HEK293 (cell line): ENCODE results near the gene M6PR.

Source experiments
- GFI1B ChIP-seq: fragments of 450-650 bp; formaldehyde crosslinking; IDR thresholded peaks from 2 replicates; pipeline ENCODE4 v1.5.1; 2016; ENCODE audit warnings: missing biosample characterization, missing genetic modification characterization
- HOXC10 ChIP-seq: sonication (generic); formaldehyde crosslinking; IDR thresholded peaks from 2 replicates; pipeline ENCODE4 v1.8.1; 2023; ENCODE audit warnings: mild to moderate bottlenecking, missing genetic modification reagents
- KLF16 ChIP-seq: fragments of 450-650 bp; formaldehyde crosslinking; IDR thresholded peaks from 2 replicates; pipeline ENCODE4 v1.5.1; 2017; ENCODE audit warnings: missing biosample characterization, missing genetic modification characterization
- SCRT2 ChIP-seq: fragments of 450-650 bp; formaldehyde crosslinking; IDR thresholded peaks from 2 replicates; pipeline ENCODE4 v1.5.1; 2016; ENCODE audit warnings: missing biosample characterization, missing genetic modification characterization
- TSHZ1 ChIP-seq: fragments of 450-650 bp; formaldehyde crosslinking; IDR thresholded peaks from 2 replicates; pipeline ENCODE4 v1.5.1; 2016; ENCODE audit warnings: missing biosample characterization, missing genetic modification characterization, borderline replicate concordance
- ZEB2 ChIP-seq: fragments of 450-650 bp; formaldehyde crosslinking; IDR thresholded peaks from 2 replicates; pipeline ENCODE4 v1.5.1; 2016; ENCODE audit warnings: missing biosample characterization, missing genetic modification characterization
- ZFP3 ChIP-seq: fragments of 450-650 bp; formaldehyde crosslinking; IDR thresholded peaks from 2 replicates; pipeline ENCODE4 v1.5.1; 2016; ENCODE audit warnings: low read depth, missing biosample characterization, missing genetic modification characterization
- ZFP41 ChIP-seq: fragments of 450-650 bp; formaldehyde crosslinking; IDR thresholded peaks from 2 replicates; pipeline ENCODE4 v1.5.1; 2016; ENCODE audit warnings: missing biosample characterization, missing genetic modification characterization, borderline replicate concordance
- ZNF112 ChIP-seq: fragments of 450-650 bp; formaldehyde crosslinking; IDR thresholded peaks from 2 replicates; pipeline ENCODE4 v1.5.0; 2017; ENCODE audit warnings: missing biosample characterization, missing genetic modification characterization
- ZNF138 ChIP-seq: fragments of 450-650 bp; formaldehyde crosslinking; IDR thresholded peaks from 2 replicates; pipeline ENCODE4 v1.5.1; 2016; ENCODE audit warnings: missing biosample characterization, missing genetic modification characterization, borderline replicate concordance
- ZNF148 ChIP-seq: fragments of 450-650 bp; formaldehyde crosslinking; IDR thresholded peaks from 2 replicates; pipeline ENCODE4 v1.5.0; 2017; ENCODE audit warnings: missing biosample characterization, missing genetic modification characterization, borderline replicate concordance
- ZNF174 ChIP-seq: fragments of 450-650 bp; formaldehyde crosslinking; IDR thresholded peaks from 2 replicates; pipeline ENCODE4 v1.5.0; 2017; ENCODE audit warnings: missing biosample characterization, mild to moderate bottlenecking, missing genetic modification characterization
- ZNF2 ChIP-seq: fragments of 450-650 bp; formaldehyde crosslinking; IDR thresholded peaks from 2 replicates; pipeline ENCODE4 v1.5.1; 2016; ENCODE audit warnings: missing biosample characterization, missing genetic modification characterization
- ZNF311 ChIP-seq: fragments of 450-650 bp; formaldehyde crosslinking; IDR thresholded peaks from 2 replicates; pipeline ENCODE4 v1.5.1; 2017; ENCODE audit warnings: missing biosample characterization, missing genetic modification characterization, borderline replicate concordance
- ZNF324 ChIP-seq: fragments of 450-650 bp; formaldehyde crosslinking; IDR thresholded peaks from 2 replicates; pipeline ENCODE4 v1.5.1; 2016; ENCODE audit warnings: missing biosample characterization, missing genetic modification characterization
- ZNF37A ChIP-seq: fragments of 450-650 bp; IDR thresholded peaks from 2 replicates; pipeline ENCODE4 v1.5.1; 2018; ENCODE audit warnings: missing biosample characterization, missing genetic modification characterization
- ZNF391 ChIP-seq: fragments of 450-650 bp; formaldehyde crosslinking; IDR thresholded peaks from 2 replicates; pipeline ENCODE4 v1.5.1; 2016; ENCODE audit warnings: low read depth, missing biosample characterization, missing genetic modification characterization, borderline replicate concordance
- ZNF404 ChIP-seq: fragments of 450-650 bp; formaldehyde crosslinking; IDR thresholded peaks from 2 replicates; pipeline ENCODE4 v1.5.1; 2017; ENCODE audit warnings: missing biosample characterization, missing genetic modification characterization
- ZNF426 ChIP-seq: fragments of 450-650 bp; formaldehyde crosslinking; IDR thresholded peaks from 2 replicates; pipeline ENCODE4 v1.5.1; 2017; ENCODE audit warnings: missing biosample characterization, missing genetic modification characterization, mild to moderate bottlenecking, inconsistent platforms, moderate library complexity
- ZNF521 ChIP-seq: fragments of 450-650 bp; formaldehyde crosslinking; IDR thresholded peaks from 2 replicates; pipeline ENCODE4 v1.5.1; 2017; ENCODE audit warnings: missing biosample characterization, mild to moderate bottlenecking, missing genetic modification characterization
- ZNF555 ChIP-seq: fragments of 450-650 bp; formaldehyde crosslinking; conservative IDR thresholded peaks from 2 replicates; pipeline ENCODE4 v1.5.1; 2017; ENCODE audit warnings: missing biosample characterization, mild to moderate bottlenecking, missing genetic modification characterization, inconsistent platforms
- ZNF596 ChIP-seq: fragments of 450-650 bp; IDR thresholded peaks from 2 replicates; pipeline ENCODE4 v1.5.0; 2018; ENCODE audit warnings: missing biosample characterization, mild to moderate bottlenecking, missing genetic modification characterization, moderate library complexity
- ZNF645 ChIP-seq: fragments of 450-650 bp; formaldehyde crosslinking; IDR thresholded peaks from 2 replicates; pipeline ENCODE4; 2016; ENCODE audit warnings: missing biosample characterization, missing genetic modification characterization
- ZNF654 ChIP-seq: fragments of 450-650 bp; formaldehyde crosslinking; IDR thresholded peaks from 2 replicates; pipeline ENCODE4 v1.5.1; 2016; ENCODE audit warnings: low read depth, missing biosample characterization, missing genetic modification characterization
- ZNF768 ChIP-seq: fragments of 450-650 bp; formaldehyde crosslinking; IDR thresholded peaks from 2 replicates; pipeline ENCODE4 v1.5.1; 2018; ENCODE audit warnings: missing biosample characterization, mild to moderate bottlenecking, missing genetic modification characterization
- ZNF791 ChIP-seq: fragments of 450-650 bp; formaldehyde crosslinking; IDR thresholded peaks from 2 replicates; pipeline ENCODE4 v1.5.1; 2016; ENCODE audit warnings: missing biosample characterization, missing genetic modification characterization
- ZNF843 ChIP-seq: fragments of 450-650 bp; formaldehyde crosslinking; IDR thresholded peaks from 2 replicates; pipeline ENCODE4 v1.5.1; 2016; ENCODE audit warnings: missing biosample characterization, missing genetic modification characterization
- TF ChIP-seq, protein P1 (sequence below): fragments of 450-650 bp; formaldehyde crosslinking; IDR thresholded peaks from 2 replicates; pipeline ENCODE4 v1.5.1; 2017; ENCODE audit warnings: missing biosample characterization, missing genetic modification characterization
- TF ChIP-seq, protein P2 (sequence below): fragments of 450-650 bp; formaldehyde crosslinking; IDR thresholded peaks from 2 replicates; pipeline ENCODE4 v1.5.1; 2017; ENCODE audit warnings: missing biosample characterization, missing genetic modification characterization

M6PR gene

DNA sequence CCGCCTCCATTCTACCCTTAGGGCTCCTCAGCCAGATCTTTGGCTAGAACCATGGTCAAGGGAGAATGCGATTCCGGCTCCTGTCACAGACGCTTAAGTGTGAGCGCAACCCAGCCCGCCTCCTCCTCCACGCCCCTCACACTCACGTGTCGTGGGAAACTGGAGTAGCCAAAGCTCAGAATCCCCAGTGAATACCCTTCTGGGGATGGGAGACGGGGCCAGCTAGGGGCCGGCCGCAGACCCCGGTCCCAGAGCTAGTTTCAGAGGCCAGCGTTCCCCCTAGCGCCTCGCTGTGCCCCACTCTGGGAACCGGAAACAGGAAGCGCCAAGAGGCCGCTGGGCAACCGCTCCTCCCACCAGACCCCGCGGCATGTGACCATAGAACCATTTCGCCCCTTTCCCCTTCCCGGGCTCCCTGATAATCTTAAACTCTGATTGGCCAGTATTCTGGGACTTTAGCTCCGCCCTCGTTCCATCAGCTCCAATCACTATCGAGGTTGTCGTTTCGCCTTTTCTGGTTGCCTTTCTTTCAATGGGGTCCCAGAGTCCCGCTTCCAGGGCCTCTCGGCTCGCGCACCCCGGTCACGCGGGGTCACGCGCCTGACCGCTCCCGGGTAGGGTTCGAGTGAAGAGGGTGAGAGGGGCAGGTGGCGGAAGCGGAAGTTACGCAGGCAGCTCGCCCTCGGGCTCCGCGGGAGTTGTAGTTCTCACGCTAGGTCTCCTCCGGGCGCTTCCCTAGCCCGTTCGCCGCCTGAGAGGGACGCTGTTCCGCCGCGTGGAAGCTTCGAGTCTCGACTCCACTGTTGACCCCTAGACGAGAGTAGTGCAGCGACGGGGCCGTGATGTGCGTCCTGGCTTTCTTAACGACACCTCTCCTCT is at the start of gene M6PR (continued):
- TF ChIP-seq TSHZ1 (tag by site-specific recombination) = no peak
- TF ChIP-seq ZNF521 = no peak
- TF ChIP-seq ZNF645 (tag by site-specific recombination) = no peak
- no peak for TF ChIP-seq ZNF37A (tag by site-specific recombination)
- no peak for TF ChIP-seq ZNF174 (tag by site-specific recombination)
- no peak for TF ChIP-seq ZNF404 (tag by site-specific recombination)
- TF ChIP-seq SCRT2 (tag by site-specific recombination) = no peak
- TF ChIP-seq ZNF843 (tag by site-specific recombination) = no peak
- TF ChIP-seq GFI1B (tag by site-specific recombination) = no peak
- no peak for TF ChIP-seq HOXC10 (CRISPR knock-in tag)
- 0 out of 2 replicates have a peak, but pooled peaks have one; percentile 49 for TF ChIP-seq ZNF2 (tag by site-specific recombination)
- TF ChIP-seq ZNF654 (tag by site-specific recombination) = peak; percentile 17
- TF ChIP-seq KLF16 (tag by site-specific recombination) = no peak; the same call in none of the 2 replicates
- TF ChIP-seq, protein P1, sequence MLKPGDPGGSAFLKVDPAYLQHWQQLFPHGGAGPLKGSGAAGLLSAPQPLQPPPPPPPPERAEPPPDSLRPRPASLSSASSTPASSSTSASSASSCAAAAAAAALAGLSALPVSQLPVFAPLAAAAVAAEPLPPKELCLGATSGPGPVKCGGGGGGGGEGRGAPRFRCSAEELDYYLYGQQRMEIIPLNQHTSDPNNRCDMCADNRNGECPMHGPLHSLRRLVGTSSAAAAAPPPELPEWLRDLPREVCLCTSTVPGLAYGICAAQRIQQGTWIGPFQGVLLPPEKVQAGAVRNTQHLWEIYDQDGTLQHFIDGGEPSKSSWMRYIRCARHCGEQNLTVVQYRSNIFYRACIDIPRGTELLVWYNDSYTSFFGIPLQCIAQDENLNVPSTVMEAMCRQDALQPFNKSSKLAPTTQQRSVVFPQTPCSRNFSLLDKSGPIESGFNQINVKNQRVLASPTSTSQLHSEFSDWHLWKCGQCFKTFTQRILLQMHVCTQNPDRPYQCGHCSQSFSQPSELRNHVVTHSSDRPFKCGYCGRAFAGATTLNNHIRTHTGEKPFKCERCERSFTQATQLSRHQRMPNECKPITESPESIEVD (tag by site-specific recombination) = no peak
- no peak for TF ChIP-seq ZNF112 (tag by site-specific recombination)
- TF ChIP-seq ZNF138 (tag by site-specific recombination) = no peak
- TF ChIP-seq ZNF148 (tag by site-specific recombination) = no peak
- no peak for TF ChIP-seq ZNF555 (tag by site-specific recombination)
- TF ChIP-seq ZNF324 = peak; percentile 71; the same call in 1 of the 2 replicates
- TF ChIP-seq ZNF791 = no peak
- peak; percentile 61; the same call in 1 of the 2 replicates for TF ChIP-seq ZEB2 (tag by site-specific recombination)
- TF ChIP-seq ZNF768 (tag by site-specific recombination) = no peak
- TF ChIP-seq ZFP3 = no peak
- no peak for TF ChIP-seq ZNF426 (tag by site-specific recombination)
- no peak for TF ChIP-seq ZNF596
- no peak for TF ChIP-seq ZFP41 (tag by site-specific recombination)
- TF ChIP-seq, protein P2, sequence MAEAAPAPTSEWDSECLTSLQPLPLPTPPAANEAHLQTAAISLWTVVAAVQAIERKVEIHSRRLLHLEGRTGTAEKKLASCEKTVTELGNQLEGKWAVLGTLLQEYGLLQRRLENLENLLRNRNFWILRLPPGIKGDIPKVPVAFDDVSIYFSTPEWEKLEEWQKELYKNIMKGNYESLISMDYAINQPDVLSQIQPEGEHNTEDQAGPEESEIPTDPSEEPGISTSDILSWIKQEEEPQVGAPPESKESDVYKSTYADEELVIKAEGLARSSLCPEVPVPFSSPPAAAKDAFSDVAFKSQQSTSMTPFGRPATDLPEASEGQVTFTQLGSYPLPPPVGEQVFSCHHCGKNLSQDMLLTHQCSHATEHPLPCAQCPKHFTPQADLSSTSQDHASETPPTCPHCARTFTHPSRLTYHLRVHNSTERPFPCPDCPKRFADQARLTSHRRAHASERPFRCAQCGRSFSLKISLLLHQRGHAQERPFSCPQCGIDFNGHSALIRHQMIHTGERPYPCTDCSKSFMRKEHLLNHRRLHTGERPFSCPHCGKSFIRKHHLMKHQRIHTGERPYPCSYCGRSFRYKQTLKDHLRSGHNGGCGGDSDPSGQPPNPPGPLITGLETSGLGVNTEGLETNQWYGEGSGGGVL (tag by site-specific recombination) = no peak
- TF ChIP-seq ZNF311 (tag by site-specific recombination) = no peak
- TF ChIP-seq ZNF391 (tag by site-specific recombination) = peak; percentile 78; the same call in 1 of the 2 replicates
